Lung (tissue), 12 donors: Measurements from ENCODE around the gene KRTAP9-3. TPM values are rescaled to one million over a fixed set of nuclear protein-coding genes. Genes with fewer than 3 reads are reported as not detected.
"Not testable (repeated sequence)": the region's sequence is repeated elsewhere in the genome, so short reads cannot be mapped to it uniquely, and the experiment has no call there.

ENCODE experiments used
- ATAC-seq: fragments of 200-7000 bp; cut with Tn5 transposase; one replicate; pipeline ENCODE4 v1.9.1; 2020; ENCODE audit warnings: moderate number of reproducible peaks; ENCODE audit not compliant: insufficient read depth, low FRiP score
- DNase-seq, 3 donors: peaks; one replicate each; pipeline ENCODE4 v3.0.0-alpha.2; 2013 to 2017
- H3K27ac ChIP-seq, 2 donors: one replicate each; pipeline ENCODE4 v1.5.1; 2013; ENCODE audit warnings: mild to moderate bottlenecking in 2 of 2, moderate library complexity in 2 of 2, control low read depth in 1 of 2, inconsistent platforms in 1 of 2, low read depth in 1 of 2, low read length in 1 of 2
- H3K27me3 ChIP-seq, 3 donors: one replicate each; pipeline ENCODE4 v1.5.1; 2013; ENCODE audit warnings: low read length in 2 of 3; ENCODE audit not compliant: control insufficient read depth in 3 of 3, insufficient read depth in 3 of 3
- H3K36me3 ChIP-seq, 4 donors: one replicate each; pipeline ENCODE4 v1.5.1; 2013; ENCODE audit warnings: low read length in 4 of 4, mild to moderate bottlenecking in 1 of 4, moderate library complexity in 1 of 4; ENCODE audit not compliant: control insufficient read depth in 4 of 4, insufficient read depth in 4 of 4
- H3K4me1 ChIP-seq, 5 donors: one replicate each; pipeline ENCODE4 v1.5.1; 2013; ENCODE audit warnings: low read length in 5 of 5, mild to moderate bottlenecking in 2 of 5, moderate library complexity in 1 of 5; ENCODE audit not compliant: control insufficient read depth in 5 of 5, insufficient read depth in 5 of 5
- H3K4me3 ChIP-seq: one replicate; pipeline ENCODE4 v1.5.1; 2013; ENCODE audit warnings: mild to moderate bottlenecking, control low read depth, moderate library complexity
- H3K9ac ChIP-seq, 2 donors: one replicate each; pipeline ENCODE4 v1.5.1; 2013; ENCODE audit warnings: low read length in 2 of 2, control low read depth in 1 of 2; ENCODE audit not compliant: insufficient read depth in 1 of 2
- H3K9me3 ChIP-seq, 4 donors: one replicate each; pipeline ENCODE4 v1.5.1; 2013; ENCODE audit warnings: low read length in 3 of 4, mild to moderate bottlenecking in 1 of 4, moderate library complexity in 1 of 4; ENCODE audit not compliant: control insufficient read depth in 4 of 4, insufficient read depth in 3 of 4
- CTCF ChIP-seq: IDR thresholded peaks from 2 replicates; pipeline ENCODE4 v1.5.1; 2012; ENCODE audit warnings: mild to moderate bottlenecking; ENCODE audit errors: control extremely low read depth, extremely low read depth
- WGBS, 2 donors: extraction: QIAGEN DNeasy Blood & Tissue Kit; methylation state at CpG; one replicate each; pipeline ENCODE4 v1.1.7; 2013; 5-methylcytosine and 5-hydroxymethylcytosine counted together
- polyA plus RNA-seq, 2 donors: library from polyadenylated mRNA; stranded (reverse); fragments of 200-250 nt; gene quantifications; one replicate each; pipeline ENCODE4 v1.2.1, GENCODE V29; 2013
- total RNA-seq, 2 donors: library from RNA; depleted of rRNA in 1 of 2; stranded (reverse); fragments of >200 nt in 1 of 2; gene quantifications; one replicate each; pipeline ENCODE4 v1.2.1, GENCODE V29; 2014 to 2021
- donor health status: control.
- donor health status: control.
- donor health status: Bipolar disorder and iron deficiency.
- donor health status: healthy.
- donor health status: DM: yes; HTN: yes; CAD: no.

KRTAP9-3 gene
- total and polyA plus RNA-seq, 4 donors = not detected

GRCh38 chr17:41267711-41268110, 35.5 kb downstream of the KRTAP9-3 start:
- Histone ChIP-seq H3K36me3 (no peaks in the 10 kb centered on the region), H3K27me3 (peaks cover 0 to 3% (median 0%) of the 10 kb centered on the region in 3 donors), H3K9me3 (no peaks in the 10 kb centered on the region), H3K27ac (no peak overlapping the region), H3K9ac (no peak overlapping the region), H3K4me1 (no peaks in the 10 kb centered on the region), H3K4me3 (no peak overlapping the region)
- TF ChIP-seq CTCF = no peak
- ATAC-seq (no peak), DNase-seq (no peak)
- 56 to 78% methylated on average over 3 of the region's 3 CpGs for WGBS, 2 donors

- H3K27me3 ChIP-seq, H3K27ac ChIP-seq, DNase-seq, H3K9me3 ChIP-seq, H3K4me1 ChIP-seq, H3K36me3 ChIP-seq, H3K4me3 ChIP-seq, H3K9ac ChIP-seq, ATAC-seq: not testable (repeated sequence)
- WGBS, 2 donors = 50 to 60% methylated on average over 1 of the region's 1 CpG
Observed at GRCh38 chr17:41271323-41271722, 39.1 kb downstream of the KRTAP9-3 start.

GRCh38 chr17:41271858-41272257, 39.6 kb downstream of the KRTAP9-3 start:
- Histone ChIP-seq H3K9ac (no peak overlapping the region), H3K27ac (no peak overlapping the region), H3K4me1 (no peaks in the 10 kb centered on the region), H3K27me3 (no peaks in the 10 kb centered on the region), H3K36me3 (no peaks in the 10 kb centered on the region), H3K9me3 (no peaks in the 10 kb centered on the region), H3K4me3 (no peak overlapping the region)
- TF ChIP-seq CTCF = no peak
- 68 to 75% methylated on average over 1 of the region's 1 CpG for WGBS, 2 donors
- no peak for DNase-seq
- no peak for ATAC-seq

- H3K4me1 ChIP-seq, H3K9ac ChIP-seq, H3K27me3 ChIP-seq, H3K4me3 ChIP-seq, H3K27ac ChIP-seq, ATAC-seq, DNase-seq, H3K36me3 ChIP-seq, H3K9me3 ChIP-seq: not testable (repeated sequence)
- WGBS, 2 donors = 79 to 97% methylated on average over 3 of the region's 3 CpGs
Observed at GRCh38 chr17:41275648-41276190, 43.5 kb downstream of the KRTAP9-3 start, which contains the start of gene KRTAP9-7. Gene KRTAP9-7 (plus strand): TSS chr17:41275698. CDS start chr17:41275698, 0 bp downstream.
